Measurements from ENCODE around the gene MTR.
A peak's percentile ranks its signal among the peaks of the same experiment; 100 is the strongest.

Gene MTR

DNA sequence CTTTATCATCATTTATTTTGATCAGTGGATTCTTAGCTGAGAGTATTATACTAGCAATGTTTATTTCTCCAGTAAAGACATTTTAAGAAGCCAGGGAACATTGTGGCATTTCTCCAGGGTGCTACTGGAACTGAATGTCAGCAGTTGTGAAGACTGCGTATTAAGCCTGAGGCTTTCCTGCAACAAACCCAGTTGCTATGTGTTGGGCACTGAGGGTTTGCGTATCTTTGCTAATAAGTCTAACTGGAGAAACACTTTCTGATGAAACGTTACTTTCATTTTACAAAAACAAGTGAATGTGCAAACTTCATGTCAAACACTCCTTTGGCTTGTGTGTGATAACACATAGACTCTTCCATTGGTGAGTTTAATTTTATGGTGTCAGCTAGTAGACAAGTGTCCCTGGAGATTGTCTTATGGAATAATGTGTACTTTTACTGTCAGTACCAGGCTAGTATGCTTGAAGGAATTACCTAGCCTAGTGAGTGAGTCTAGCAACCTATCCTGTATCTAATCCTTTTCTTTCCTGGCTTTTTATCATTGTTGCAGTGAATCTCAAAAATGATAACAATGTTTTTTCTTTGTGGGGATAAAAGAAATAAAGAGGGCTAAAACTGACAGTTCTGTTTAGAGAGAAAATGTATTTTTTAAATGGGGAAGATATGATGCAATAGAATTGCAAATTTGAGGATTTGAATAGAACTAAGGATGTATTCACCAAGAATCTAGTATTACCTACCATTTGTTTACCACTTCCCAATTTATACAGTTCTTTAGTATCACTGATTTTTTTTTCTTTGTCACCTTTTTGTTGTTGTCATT lies 70.1 kb downstream of the MTR start:
- TF ChIP-seq FOXM1 (IDR thresholded peaks at IDR 0.05; ENCODE audit: borderline replicate concordance, low read depth) (no peak), CEBPB (IDR thresholded peaks at IDR 0.05) (no peak), TCF12 (IDR thresholded peaks at IDR 0.05; ENCODE audit: low read depth) (no peak), ZBTB7A (IDR thresholded peaks at IDR 0.05; ENCODE audit: low read depth) (no peak), YY1 (IDR thresholded peaks at IDR 0.05; ENCODE audit: low read depth) (no peak), EP300 (IDR thresholded peaks at IDR 0.05; ENCODE audit: borderline replicate concordance) (no peak), NFIC (IDR thresholded peaks at IDR 0.05) (no peak), TAF1 (IDR thresholded peaks at IDR 0.05; ENCODE audit: low read depth) (no peak), RAD21 (IDR thresholded peaks at IDR 0.05; ENCODE audit: low read depth) (no peak)
- TF ChIP-seq, protein P1, sequence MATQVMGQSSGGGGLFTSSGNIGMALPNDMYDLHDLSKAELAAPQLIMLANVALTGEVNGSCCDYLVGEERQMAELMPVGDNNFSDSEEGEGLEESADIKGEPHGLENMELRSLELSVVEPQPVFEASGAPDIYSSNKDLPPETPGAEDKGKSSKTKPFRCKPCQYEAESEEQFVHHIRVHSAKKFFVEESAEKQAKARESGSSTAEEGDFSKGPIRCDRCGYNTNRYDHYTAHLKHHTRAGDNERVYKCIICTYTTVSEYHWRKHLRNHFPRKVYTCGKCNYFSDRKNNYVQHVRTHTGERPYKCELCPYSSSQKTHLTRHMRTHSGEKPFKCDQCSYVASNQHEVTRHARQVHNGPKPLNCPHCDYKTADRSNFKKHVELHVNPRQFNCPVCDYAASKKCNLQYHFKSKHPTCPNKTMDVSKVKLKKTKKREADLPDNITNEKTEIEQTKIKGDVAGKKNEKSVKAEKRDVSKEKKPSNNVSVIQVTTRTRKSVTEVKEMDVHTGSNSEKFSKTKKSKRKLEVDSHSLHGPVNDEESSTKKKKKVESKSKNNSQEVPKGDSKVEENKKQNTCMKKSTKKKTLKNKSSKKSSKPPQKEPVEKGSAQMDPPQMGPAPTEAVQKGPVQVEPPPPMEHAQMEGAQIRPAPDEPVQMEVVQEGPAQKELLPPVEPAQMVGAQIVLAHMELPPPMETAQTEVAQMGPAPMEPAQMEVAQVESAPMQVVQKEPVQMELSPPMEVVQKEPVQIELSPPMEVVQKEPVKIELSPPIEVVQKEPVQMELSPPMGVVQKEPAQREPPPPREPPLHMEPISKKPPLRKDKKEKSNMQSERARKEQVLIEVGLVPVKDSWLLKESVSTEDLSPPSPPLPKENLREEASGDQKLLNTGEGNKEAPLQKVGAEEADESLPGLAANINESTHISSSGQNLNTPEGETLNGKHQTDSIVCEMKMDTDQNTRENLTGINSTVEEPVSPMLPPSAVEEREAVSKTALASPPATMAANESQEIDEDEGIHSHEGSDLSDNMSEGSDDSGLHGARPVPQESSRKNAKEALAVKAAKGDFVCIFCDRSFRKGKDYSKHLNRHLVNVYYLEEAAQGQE (IDR thresholded peaks at IDR 0.05; ENCODE audit: low read depth) = no peak
- TF ChIP-seq, protein P2, sequence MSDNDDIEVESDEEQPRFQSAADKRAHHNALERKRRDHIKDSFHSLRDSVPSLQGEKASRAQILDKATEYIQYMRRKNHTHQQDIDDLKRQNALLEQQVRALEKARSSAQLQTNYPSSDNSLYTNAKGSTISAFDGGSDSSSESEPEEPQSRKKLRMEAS (IDR thresholded peaks at IDR 0.05) = no peak

DNA sequence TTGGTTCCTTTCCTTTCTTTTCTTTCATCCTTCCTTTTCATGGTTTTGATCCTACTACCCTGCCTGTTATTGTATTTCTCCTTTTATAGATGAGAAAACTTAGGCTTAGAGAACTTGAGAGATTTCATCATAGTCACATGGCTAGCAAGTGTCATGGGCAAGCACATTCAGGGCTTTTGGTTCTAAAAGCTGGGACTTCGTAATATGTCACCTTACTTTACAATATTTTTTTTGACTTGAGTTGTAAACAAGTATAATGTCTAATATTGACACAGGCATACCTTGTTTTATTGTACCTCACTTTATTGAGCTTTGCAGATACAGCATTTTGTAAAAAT lies 70.7 kb downstream of the MTR start:
- no peak for TF ChIP-seq YY1 (IDR thresholded peaks at IDR 0.05; ENCODE audit: low read depth)
- TF ChIP-seq, protein P2 (IDR thresholded peaks at IDR 0.05) = no peak
- TF ChIP-seq NFIC (IDR thresholded peaks at IDR 0.05) = no peak
- TF ChIP-seq, protein P1 (IDR thresholded peaks at IDR 0.05; ENCODE audit: low read depth) = no peak
- TF ChIP-seq, protein P3, sequence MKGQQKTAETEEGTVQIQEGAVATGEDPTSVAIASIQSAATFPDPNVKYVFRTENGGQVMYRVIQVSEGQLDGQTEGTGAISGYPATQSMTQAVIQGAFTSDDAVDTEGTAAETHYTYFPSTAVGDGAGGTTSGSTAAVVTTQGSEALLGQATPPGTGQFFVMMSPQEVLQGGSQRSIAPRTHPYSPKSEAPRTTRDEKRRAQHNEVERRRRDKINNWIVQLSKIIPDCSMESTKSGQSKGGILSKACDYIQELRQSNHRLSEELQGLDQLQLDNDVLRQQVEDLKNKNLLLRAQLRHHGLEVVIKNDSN (IDR thresholded peaks at IDR 0.05) = no peak
- TF ChIP-seq EP300 (IDR thresholded peaks at IDR 0.05; ENCODE audit: borderline replicate concordance) = no peak
- no peak for TF ChIP-seq RAD21 (IDR thresholded peaks at IDR 0.05; ENCODE audit: low read depth)
- TF ChIP-seq FOXM1 (IDR thresholded peaks at IDR 0.05; ENCODE audit: borderline replicate concordance, low read depth) = no peak
- no peak for TF ChIP-seq TCF12 (IDR thresholded peaks at IDR 0.05; ENCODE audit: low read depth)
- no peak for TF ChIP-seq CREB1 (IDR thresholded peaks at IDR 0.05; ENCODE audit: low read depth)
- no peak for TF ChIP-seq ZBTB7A (IDR thresholded peaks at IDR 0.05; ENCODE audit: low read depth)

DNA sequence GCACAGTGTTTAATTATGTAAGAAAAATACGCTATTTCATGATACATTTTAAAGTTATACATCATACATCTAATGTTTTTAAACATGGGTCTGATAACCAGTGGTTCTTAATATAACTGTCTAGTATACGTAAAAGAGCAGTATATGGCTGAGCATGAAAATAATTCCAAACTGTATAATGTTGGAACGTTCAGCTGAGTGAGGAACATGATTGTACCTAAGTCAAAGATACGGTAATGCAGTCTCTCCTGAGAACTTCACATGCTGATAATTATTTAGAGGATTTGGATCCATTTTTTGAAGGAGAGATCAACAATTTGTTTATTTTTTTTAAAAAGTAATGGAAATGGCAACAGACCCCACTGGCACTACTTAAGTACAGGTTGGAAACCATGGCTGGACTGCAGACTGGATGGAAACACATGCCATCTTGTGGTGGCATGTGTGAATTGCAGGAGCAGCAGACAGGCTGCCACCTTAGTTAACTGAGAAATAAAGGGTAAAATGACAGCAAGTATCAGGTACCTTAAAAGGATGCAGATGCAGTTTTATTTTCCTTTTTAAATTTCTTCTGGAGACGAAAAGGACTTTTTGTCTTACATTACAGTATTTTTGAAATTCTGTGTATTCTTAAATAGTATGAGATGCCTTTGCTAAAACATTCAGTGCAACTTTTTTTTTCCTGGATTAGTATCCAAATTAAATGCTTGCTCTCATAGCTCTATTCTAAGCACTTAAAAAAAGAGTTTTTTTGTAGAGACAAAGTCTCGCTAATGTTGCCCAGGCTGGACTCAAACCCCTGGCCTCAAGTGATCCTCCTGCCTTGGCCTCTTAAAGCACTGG lies 73.8 kb downstream of the MTR start:
- TF ChIP-seq YY1 (IDR thresholded peaks at IDR 0.05; ENCODE audit: low read depth) = no peak
- TF ChIP-seq RAD21 (IDR thresholded peaks at IDR 0.05; ENCODE audit: low read depth) = peak; percentile 68
- TF ChIP-seq, protein P3 (IDR thresholded peaks at IDR 0.05) = no peak
- no peak for TF ChIP-seq CREB1 (IDR thresholded peaks at IDR 0.05; ENCODE audit: low read depth)
- TF ChIP-seq NFIC (IDR thresholded peaks at IDR 0.05) = no peak

DNA sequence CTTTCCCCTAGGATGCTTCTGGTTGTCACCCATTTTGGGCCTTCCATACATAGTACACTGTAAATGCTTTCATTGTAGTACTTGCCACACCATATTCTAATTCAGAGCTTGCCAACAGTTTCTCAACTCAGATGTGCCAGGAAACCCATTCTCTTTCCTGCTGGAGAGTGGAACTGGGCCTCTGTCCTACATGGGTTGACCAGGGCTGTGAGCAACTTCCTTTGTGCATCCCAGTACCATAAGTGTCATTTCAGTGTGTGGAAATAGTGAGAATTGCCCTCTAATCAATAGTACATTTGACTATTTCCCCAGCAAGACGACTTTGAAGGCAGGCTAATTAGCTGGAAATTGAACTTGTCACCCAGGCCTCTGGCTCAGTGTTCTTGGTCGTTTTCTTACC lies 74.8 kb downstream of the MTR start:
- TF ChIP-seq, protein P1 (IDR thresholded peaks at IDR 0.05; ENCODE audit: low read depth) = no peak
- no peak for TF ChIP-seq CREB1 (IDR thresholded peaks at IDR 0.05; ENCODE audit: low read depth)
- no peak for TF ChIP-seq TEAD4 (IDR thresholded peaks at IDR 0.05)
- TF ChIP-seq, protein P2 (IDR thresholded peaks at IDR 0.05) = no peak
- no peak for TF ChIP-seq CEBPB (IDR thresholded peaks at IDR 0.05)
- no peak for TF ChIP-seq TAF1 (IDR thresholded peaks at IDR 0.05; ENCODE audit: low read depth)
- TF ChIP-seq, protein P3 (IDR thresholded peaks at IDR 0.05) = no peak
- TF ChIP-seq TCF12 (IDR thresholded peaks at IDR 0.05; ENCODE audit: low read depth) = no peak
- no peak for TF ChIP-seq FOXM1 (IDR thresholded peaks at IDR 0.05; ENCODE audit: borderline replicate concordance, low read depth)
- no peak for TF ChIP-seq RAD21 (IDR thresholded peaks at IDR 0.05; ENCODE audit: low read depth)
- no peak for TF ChIP-seq NFIC (IDR thresholded peaks at IDR 0.05)
- TF ChIP-seq ZBTB7A (IDR thresholded peaks at IDR 0.05; ENCODE audit: low read depth) = no peak
- no peak for TF ChIP-seq YY1 (IDR thresholded peaks at IDR 0.05; ENCODE audit: low read depth)
- no peak for TF ChIP-seq EP300 (IDR thresholded peaks at IDR 0.05; ENCODE audit: borderline replicate concordance)
- no peak for TF ChIP-seq EGR1 (IDR thresholded peaks at IDR 0.05)
